K562 (cell line): ENCODE data around the gene OLFML2A. TPM values are rescaled to one million over a fixed set of nuclear protein-coding genes. Genes with fewer than 3 reads are reported as not detected.

Source experiments
- CEBPG ChIP-seq, 3 experiments: fragments of 200-800 bp in 1 of 3; sonication (Bioruptor generic) in 1 of 3; sonication (generic) in 1 of 3; formaldehyde crosslinking in 1 of 3; IDR thresholded peaks in 2 of 3; conservative IDR thresholded peaks in 1 of 3; 2 replicates each; pipeline versions ENCODE4 v1.6.1 to v1.8.0; 2016 to 2022; ENCODE audit warnings: missing compliant biosample characterization in 2 of 3, missing genetic modification characterization in 2 of 3, mild to moderate bottlenecking in 1 of 3, missing genetic modification reagents in 1 of 3
- MTA3 ChIP-seq: fragments of 450-650 bp; formaldehyde crosslinking; IDR thresholded peaks from 2 replicates; pipeline ENCODE4 v1.6.1; 2017; ENCODE audit warnings: mild to moderate bottlenecking, borderline replicate concordance
- NR0B1 ChIP-seq: fragments of 450-650 bp; IDR thresholded peaks from one replicate; pipeline ENCODE4 v1.6.1; 2018; ENCODE audit warnings: mild to moderate bottlenecking, moderate library complexity; ENCODE audit not compliant: partially characterized antibody
- PKNOX1 ChIP-seq: fragments of 450-650 bp; IDR thresholded peaks from 2 replicates; pipeline ENCODE4 v1.6.1; 2016
- polyA plus RNA-seq, 8 experiments: library from polyadenylated mRNA; depleted of rRNA in 4 of 8; stranded (reverse) in 5 of 8; unstranded in 3 of 8; fragments of >200 nt; fragmentation: Nextera tagmentation in 2 of 8; fragmentation: Illumina TruSeq in 1 of 8; extraction: Ambion mirVana in 2 of 8; extraction: Trizol in 1 of 8; gene quantifications; 2 replicates each; pipeline versions ENCODE4 v1.2.1 to v1.2.3, GENCODE V29; 2011 to 2014; ENCODE audit warnings: inconsistent platforms in 1 of 8, missing spikeins in 1 of 8
- total RNA-seq, 7 experiments: library from RNA; depleted of rRNA in 6 of 7; stranded (reverse); fragments of >200 nt in 6 of 7; fragmentation: Illumina TruSeq in 2 of 7; extraction: Trizol in 2 of 7; gene quantifications; 2 replicates each; pipeline versions ENCODE4 v1.2.1 to v1.2.3, GENCODE V29; 2011 to 2021; ENCODE audit warnings: low replicate concordance in 1 of 7
- TF ChIP-seq, protein P1 (sequence below): sonication (generic); formaldehyde crosslinking; IDR thresholded peaks from 2 replicates; pipeline ENCODE4 v1.8.0; 2023; ENCODE audit warnings: mild to moderate bottlenecking, missing genetic modification reagents

The OLFML2A gene
- total and polyA plus RNA-seq, 9 of the 15 experiments (the other 6 are each of a cell fraction or from before 2014, with no cell fraction given): 0.16 TPM; not detected in 8

DNA sequence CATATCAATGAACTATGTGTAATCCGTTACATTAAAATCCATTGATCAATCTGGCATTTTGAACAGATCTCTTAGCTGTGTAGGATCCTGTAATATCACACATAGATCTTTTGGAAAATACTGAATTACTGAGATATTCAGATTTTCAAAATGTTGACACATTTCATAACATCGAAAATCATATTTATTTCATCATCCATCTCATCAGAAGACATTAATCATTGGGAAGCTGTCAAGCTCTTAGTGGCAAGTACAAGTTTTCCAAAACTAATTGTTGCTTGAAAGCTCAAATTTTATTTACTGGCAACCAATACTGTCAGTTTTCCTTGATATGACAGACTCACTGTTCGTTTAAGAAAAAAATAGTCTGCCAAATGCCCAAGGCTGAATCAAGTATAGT, 14.3 kb upstream of the OLFML2A start (continued):
- TF ChIP-seq, protein P1, sequence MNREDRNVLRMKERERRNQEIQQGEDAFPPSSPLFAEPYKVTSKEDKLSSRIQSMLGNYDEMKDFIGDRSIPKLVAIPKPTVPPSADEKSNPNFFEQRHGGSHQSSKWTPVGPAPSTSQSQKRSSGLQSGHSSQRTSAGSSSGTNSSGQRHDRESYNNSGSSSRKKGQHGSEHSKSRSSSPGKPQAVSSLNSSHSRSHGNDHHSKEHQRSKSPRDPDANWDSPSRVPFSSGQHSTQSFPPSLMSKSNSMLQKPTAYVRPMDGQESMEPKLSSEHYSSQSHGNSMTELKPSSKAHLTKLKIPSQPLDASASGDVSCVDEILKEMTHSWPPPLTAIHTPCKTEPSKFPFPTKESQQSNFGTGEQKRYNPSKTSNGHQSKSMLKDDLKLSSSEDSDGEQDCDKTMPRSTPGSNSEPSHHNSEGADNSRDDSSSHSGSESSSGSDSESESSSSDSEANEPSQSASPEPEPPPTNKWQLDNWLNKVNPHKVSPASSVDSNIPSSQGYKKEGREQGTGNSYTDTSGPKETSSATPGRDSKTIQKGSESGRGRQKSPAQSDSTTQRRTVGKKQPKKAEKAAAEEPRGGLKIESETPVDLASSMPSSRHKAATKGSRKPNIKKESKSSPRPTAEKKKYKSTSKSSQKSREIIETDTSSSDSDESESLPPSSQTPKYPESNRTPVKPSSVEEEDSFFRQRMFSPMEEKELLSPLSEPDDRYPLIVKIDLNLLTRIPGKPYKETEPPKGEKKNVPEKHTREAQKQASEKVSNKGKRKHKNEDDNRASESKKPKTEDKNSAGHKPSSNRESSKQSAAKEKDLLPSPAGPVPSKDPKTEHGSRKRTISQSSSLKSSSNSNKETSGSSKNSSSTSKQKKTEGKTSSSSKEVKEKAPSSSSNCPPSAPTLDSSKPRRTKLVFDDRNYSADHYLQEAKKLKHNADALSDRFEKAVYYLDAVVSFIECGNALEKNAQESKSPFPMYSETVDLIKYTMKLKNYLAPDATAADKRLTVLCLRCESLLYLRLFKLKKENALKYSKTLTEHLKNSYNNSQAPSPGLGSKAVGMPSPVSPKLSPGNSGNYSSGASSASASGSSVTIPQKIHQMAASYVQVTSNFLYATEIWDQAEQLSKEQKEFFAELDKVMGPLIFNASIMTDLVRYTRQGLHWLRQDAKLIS (CRISPR knock-in tag): no peak
- TF ChIP-seq CEBPG (CRISPR knock-in tag; IDR thresholded peaks at IDR 0.05) (no peak), CEBPG (tag; conservative IDR thresholded peaks at IDR 0.05 in 1 of 2, IDR thresholded peaks at IDR 0.05 in 1 of 2) (peak in 1 of 2 experiments; percentile 58; a peak in 2 of 4 replicates), NR0B1 (no peak), PKNOX1 (peak; percentile 58), MTA3 (no peak)
